GM18520 (cell line): Measurements from ENCODE around the gene ANAPC1.
"Not testable (repeated sequence)": the region's sequence is repeated elsewhere in the genome, so short reads cannot be mapped to it uniquely, and the experiment has no call there.

Experiments
- ATAC-seq: cut with Tn5 transposase; IDR thresholded peaks from one replicate; pipeline ENCODE4 v1.9.1; 2021; ENCODE audit not compliant: unreplicated experiment

The ANAPC1 gene

GRCh38 chr2:111904726-111905474 is 20.9 kb upstream of the ANAPC1 start:
- ATAC-seq = no peak

- ATAC-seq = no peak
Measured at GRCh38 chr2:111903930-111904439, 20.0 kb upstream of the ANAPC1 start.

- ATAC-seq = no peak
Measured at GRCh38 chr2:111903516-111903915, 19.5 kb upstream of the ANAPC1 start.

- no peak for ATAC-seq
Measured at GRCh38 chr2:111900859-111901258, 16.9 kb upstream of the ANAPC1 start.

- ATAC-seq = no peak
Measured at GRCh38 chr2:111898703-111899514, 14.9 kb upstream of the ANAPC1 start.

GRCh38 chr2:111897924-111898702 is 14.1 kb upstream of the ANAPC1 start, which contains the start of gene MERTK:
TSS of gene MERTK (plus strand) at chr2:111898607. CDS start at chr2:111898736, 129 bp downstream.
- ATAC-seq = no peak

- ATAC-seq = no peak
Measured at GRCh38 chr2:111897630-111897923, 13.6 kb upstream of the ANAPC1 start.

- ATAC-seq = no peak
Measured at GRCh38 chr2:111896576-111896975, 12.6 kb upstream of the ANAPC1 start.

- no peak for ATAC-seq
Measured at GRCh38 chr2:111896024-111896423, 12.0 kb upstream of the ANAPC1 start.

GRCh38 chr2:111884592-111884964 is 585 bp upstream of the ANAPC1 start:
- no peak for ATAC-seq

GRCh38 chr2:111872806-111873205 is 11.2 kb downstream of the ANAPC1 start:
- not testable (repeated sequence) for ATAC-seq

- not testable (repeated sequence) for ATAC-seq
Measured at GRCh38 chr2:111865124-111865523, 18.9 kb downstream of the ANAPC1 start.

- not testable (repeated sequence) for ATAC-seq
Measured at GRCh38 chr2:111860005-111860404, 24.0 kb downstream of the ANAPC1 start.

GRCh38 chr2:111852544-111852943 is 31.4 kb downstream of the ANAPC1 start:
- not testable (repeated sequence) for ATAC-seq

GRCh38 chr2:111850646-111851045 is 33.3 kb downstream of the ANAPC1 start:
- not testable (repeated sequence) for ATAC-seq

- ATAC-seq = not testable (repeated sequence)
Measured at GRCh38 chr2:111839625-111840282, 44.2 kb downstream of the ANAPC1 start.

GRCh38 chr2:111838992-111839391 is 45.0 kb downstream of the ANAPC1 start:
- ATAC-seq = not testable (repeated sequence)

- ATAC-seq = not testable (repeated sequence)
Measured at GRCh38 chr2:111834221-111834620, 49.8 kb downstream of the ANAPC1 start.

GRCh38 chr2:111830479-111830878 is 53.5 kb downstream of the ANAPC1 start:
- peak; percentile 81 for ATAC-seq

- not testable (repeated sequence) for ATAC-seq
Measured at GRCh38 chr2:111828217-111828766, 55.7 kb downstream of the ANAPC1 start.
